Measurements from ENCODE around the gene COG5.

COG5 gene

GRCh38 chr7:107264723-107265122 is 299.0 kb downstream of the COG5 start:
- no peak for TF ChIP-seq CTCF (IDR thresholded peaks at IDR 0.05; ENCODE audit: extremely low read depth, missing control alignments)
- no peak for DNase-seq (ENCODE audit: low spot score)

- TF ChIP-seq CTCF (IDR thresholded peaks at IDR 0.05; ENCODE audit: extremely low read depth, missing control alignments) = no peak
- no peak for DNase-seq (ENCODE audit: low spot score)
These were observed 300.9 kb downstream of the COG5 start for GRCh38 chr7:107262857-107263256.

GRCh38 chr7:107258737-107259136 is 305.0 kb downstream of the COG5 start:
- TF ChIP-seq CTCF (IDR thresholded peaks at IDR 0.05; ENCODE audit: extremely low read depth, missing control alignments) = no peak

GRCh38 chr7:107255602-107256001 is 308.1 kb downstream of the COG5 start:
- no peak for TF ChIP-seq CTCF (IDR thresholded peaks at IDR 0.05; ENCODE audit: extremely low read depth, missing control alignments)
- DNase-seq (ENCODE audit: low spot score) = no peak

More at GRCh38 chr7:107258737-107259136, 305.0 kb downstream of the COG5 start:
- DNase-seq (ENCODE audit: low spot score) = no peak

- TF ChIP-seq CTCF (IDR thresholded peaks at IDR 0.05; ENCODE audit: extremely low read depth, missing control alignments) = no peak
- no peak for DNase-seq (ENCODE audit: low spot score)
These were observed 309.2 kb downstream of the COG5 start for GRCh38 chr7:107254398-107254985.

- no peak for TF ChIP-seq CTCF (IDR thresholded peaks at IDR 0.05; ENCODE audit: extremely low read depth, missing control alignments)
- no peak for DNase-seq (ENCODE audit: low spot score)
These were observed 310.1 kb downstream of the COG5 start for GRCh38 chr7:107253599-107253998.

- DNase-seq (ENCODE audit: low spot score) = no peak
- no peak for TF ChIP-seq CTCF (IDR thresholded peaks at IDR 0.05; ENCODE audit: extremely low read depth, missing control alignments)
These were observed 311.8 kb downstream of the COG5 start for GRCh38 chr7:107251963-107252362.
